GM12875 (cell line): ENCODE measurements around the gene VAPB.
A peak's percentile ranks its signal among the peaks of the same experiment; 100 is the strongest.

Experiments
- H3K4me3 ChIP-seq: one replicate; pipeline ENCODE4 v1.5.1; 2011; ENCODE audit warnings: low read depth, low read length, control low read depth
- CTCF ChIP-seq: IDR thresholded peaks from 2 replicates; pipeline ENCODE4 v1.5.1; 2011; ENCODE audit warnings: low read depth, mild to moderate bottlenecking, control low read depth, inconsistent platforms, low read length, moderate library complexity, borderline replicate concordance; ENCODE audit not compliant: insufficient read depth

The VAPB gene

DNA sequence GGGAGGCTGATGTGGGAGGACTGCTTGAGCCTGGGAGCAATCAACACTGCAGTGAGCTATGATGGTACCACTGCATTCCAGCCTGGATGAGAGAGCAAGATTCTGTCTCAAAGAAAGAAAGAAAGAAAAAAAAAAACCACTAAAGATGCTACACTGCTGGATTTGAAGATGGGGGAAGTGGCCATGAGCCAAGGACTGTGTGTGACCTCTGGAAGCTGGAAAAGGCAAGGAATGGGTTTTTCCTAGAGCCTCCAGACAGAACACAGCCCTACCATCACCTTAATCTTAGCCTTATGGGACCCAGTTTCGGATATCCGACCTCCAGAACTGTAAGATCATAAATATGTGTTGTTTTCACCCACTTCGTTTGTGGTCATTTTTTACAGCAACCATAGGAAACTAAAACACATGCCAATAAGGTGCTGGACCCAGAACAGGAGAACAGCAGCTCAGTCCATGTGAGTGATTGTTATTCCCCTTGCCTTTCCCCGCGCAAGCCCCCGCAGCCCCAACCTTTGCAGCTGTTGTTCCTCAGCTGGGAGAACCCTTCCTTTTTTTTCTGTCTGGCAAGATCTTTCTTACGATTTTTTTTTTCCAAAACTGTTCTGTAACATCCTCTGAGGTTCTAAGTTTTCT is 11.1 kb upstream of the VAPB start:
- H3K4me3 ChIP-seq = no peak overlapping the region
- TF ChIP-seq CTCF = no peak

- no peak overlapping the region for H3K4me3 ChIP-seq
- TF ChIP-seq CTCF = no peak
Observed at GRCh38 chr20:58378704-58379103, 10.3 kb upstream of the VAPB start.

DNA sequence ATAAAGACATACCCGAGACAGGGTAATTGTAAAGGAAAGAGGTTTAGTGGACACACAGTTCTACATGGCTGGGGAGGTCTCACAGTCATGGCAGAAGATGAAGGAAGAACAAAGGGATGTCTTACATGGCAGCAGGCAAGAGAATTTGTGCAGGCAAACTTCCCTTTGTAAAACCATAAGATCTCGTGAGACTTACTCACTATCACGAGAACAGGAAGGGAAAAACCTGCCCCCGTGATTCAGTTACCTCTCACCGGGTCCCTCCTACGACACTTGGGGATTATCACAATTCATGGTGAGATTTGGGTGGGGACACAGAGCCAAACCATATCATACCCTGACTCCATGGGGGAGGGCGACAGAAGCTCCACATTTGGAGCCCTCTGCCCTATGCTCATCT is 7.4 kb upstream of the VAPB start:
- no peak for TF ChIP-seq CTCF
- no peak overlapping the region for H3K4me3 ChIP-seq

GRCh38 chr20:58382096-58382495 is 6.9 kb upstream of the VAPB start:
- no peak overlapping the region for H3K4me3 ChIP-seq
- no peak for TF ChIP-seq CTCF

DNA sequence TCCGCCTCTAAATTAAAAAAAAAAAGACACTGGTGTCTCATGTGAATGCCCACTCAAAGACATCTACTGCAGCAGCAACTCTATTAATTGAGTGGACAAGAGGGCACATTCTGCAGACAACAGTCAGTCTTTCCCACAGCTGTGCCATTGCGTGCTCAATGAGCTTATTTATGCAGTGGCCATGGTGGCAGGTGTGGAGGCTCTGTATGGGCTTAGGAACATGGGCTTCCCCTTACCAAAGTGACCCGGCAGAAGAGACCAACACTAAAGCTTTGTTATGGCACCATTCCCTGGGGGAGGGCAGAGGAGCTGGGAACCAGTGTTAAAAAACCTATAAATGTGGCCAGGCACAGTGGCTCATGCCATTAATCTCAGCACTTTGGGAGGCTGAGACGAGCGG is 4.2 kb upstream of the VAPB start:
- TF ChIP-seq CTCF = no peak

DNA sequence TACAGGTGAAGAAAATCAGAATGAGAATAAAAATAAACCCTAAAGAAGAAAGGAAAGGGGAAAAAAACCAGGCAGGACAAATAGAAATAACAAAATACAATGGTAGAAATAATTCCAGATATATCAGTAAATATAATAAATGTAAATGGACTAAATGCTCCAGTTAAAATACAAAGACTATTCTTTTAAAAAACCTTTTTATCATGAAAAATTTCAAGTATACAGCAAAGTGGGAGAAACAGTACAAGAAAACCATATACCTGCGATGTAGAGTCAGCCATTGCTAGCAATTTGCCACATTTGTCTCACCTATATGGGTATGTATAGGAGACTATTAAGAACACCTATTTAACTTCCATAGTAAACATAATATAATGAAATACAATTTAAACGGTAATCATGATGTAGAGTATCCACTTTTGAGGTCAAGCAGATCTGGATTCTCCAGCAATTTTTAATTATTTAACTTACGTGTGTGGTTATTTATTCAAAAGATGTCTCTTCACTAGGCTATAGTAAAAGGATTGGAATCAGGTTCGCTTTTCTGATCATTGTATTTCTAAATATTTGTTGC is 914 bp upstream of the VAPB start:
- no peak for TF ChIP-seq CTCF
- H3K4me3 ChIP-seq = no peak overlapping the region

More for the DNA sequence above, 4.2 kb upstream of the VAPB start:
- no peak overlapping the region for H3K4me3 ChIP-seq

DNA sequence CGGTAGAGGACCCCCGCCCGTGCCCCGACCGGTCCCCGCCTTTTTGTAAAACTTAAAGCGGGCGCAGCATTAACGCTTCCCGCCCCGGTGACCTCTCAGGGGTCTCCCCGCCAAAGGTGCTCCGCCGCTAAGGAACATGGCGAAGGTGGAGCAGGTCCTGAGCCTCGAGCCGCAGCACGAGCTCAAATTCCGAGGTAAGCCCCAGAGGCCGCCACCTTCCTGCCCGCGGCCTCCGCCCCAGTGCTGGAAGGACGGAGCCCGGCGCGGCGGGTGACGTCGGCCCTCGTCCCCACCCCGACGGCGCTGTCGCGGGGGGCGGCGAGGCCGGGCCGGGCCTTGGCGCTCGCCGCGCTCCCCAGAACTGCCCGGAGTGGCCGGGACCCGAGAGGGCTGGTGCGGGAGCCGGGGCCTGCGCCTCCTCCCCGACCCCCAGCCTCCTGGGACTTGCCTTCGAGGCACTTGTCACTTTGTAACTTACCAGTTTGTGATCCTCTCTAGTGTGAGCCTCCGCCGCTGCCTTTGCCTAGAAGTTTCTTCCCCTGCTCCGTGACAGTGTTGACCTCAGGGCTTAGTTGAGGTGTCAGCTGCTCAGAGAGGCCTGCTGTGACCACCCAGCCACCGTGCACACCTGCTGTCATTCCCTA is 417 bp downstream of the VAPB start:
- peak overlapping the region; percentile 76 for H3K4me3 ChIP-seq
- TF ChIP-seq CTCF = no peak
